ENCODE data around the gene WDR82. TPM values are rescaled to one million over a fixed set of nuclear protein-coding genes. Genes with fewer than 3 reads are reported as not detected.

Gene WDR82
- total and polyA plus RNA-seq, 10 of the 15 experiments (the other 5 are each of a cell fraction or from before 2014, with no cell fraction given), result 10.1 to 82.4 (median 48.7) TPM

DNA sequence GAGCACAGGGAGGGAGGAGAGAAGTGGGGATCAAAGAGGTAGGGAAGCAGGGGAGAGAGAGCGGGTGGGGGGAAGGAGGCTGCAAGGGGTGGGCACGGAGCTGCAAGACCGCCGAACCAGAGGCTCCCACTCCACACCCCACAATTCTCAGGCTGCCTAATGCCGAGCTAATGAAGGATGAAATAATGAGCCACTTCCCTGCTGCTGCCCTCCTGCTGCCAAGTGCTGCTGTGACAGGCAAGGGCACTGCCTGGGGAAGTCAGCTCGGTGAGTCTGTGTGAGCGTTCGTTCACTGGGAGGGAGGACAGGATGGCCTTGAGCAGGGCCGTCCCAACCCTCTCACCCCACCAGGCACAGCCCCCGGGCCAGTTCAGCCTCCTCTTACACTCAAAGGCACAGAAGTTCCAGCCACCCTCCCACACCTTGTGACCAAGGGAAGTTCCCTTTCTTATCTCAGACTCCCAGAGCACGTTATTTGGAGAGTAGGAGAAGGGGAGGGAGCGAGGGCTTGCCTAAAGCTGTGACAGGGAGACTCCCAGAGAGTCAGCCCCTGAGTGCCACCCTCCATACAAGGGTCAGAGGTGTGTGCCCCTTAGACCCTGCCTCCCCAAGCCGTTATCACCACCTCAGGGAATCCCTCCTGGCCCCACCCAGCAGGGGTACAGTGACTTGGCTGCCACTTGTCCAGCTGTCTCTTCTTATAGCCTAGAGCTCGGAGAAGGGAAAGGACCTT lies 21.6 kb upstream of the WDR82 start (continued):
- TF ChIP-seq, protein P1, sequence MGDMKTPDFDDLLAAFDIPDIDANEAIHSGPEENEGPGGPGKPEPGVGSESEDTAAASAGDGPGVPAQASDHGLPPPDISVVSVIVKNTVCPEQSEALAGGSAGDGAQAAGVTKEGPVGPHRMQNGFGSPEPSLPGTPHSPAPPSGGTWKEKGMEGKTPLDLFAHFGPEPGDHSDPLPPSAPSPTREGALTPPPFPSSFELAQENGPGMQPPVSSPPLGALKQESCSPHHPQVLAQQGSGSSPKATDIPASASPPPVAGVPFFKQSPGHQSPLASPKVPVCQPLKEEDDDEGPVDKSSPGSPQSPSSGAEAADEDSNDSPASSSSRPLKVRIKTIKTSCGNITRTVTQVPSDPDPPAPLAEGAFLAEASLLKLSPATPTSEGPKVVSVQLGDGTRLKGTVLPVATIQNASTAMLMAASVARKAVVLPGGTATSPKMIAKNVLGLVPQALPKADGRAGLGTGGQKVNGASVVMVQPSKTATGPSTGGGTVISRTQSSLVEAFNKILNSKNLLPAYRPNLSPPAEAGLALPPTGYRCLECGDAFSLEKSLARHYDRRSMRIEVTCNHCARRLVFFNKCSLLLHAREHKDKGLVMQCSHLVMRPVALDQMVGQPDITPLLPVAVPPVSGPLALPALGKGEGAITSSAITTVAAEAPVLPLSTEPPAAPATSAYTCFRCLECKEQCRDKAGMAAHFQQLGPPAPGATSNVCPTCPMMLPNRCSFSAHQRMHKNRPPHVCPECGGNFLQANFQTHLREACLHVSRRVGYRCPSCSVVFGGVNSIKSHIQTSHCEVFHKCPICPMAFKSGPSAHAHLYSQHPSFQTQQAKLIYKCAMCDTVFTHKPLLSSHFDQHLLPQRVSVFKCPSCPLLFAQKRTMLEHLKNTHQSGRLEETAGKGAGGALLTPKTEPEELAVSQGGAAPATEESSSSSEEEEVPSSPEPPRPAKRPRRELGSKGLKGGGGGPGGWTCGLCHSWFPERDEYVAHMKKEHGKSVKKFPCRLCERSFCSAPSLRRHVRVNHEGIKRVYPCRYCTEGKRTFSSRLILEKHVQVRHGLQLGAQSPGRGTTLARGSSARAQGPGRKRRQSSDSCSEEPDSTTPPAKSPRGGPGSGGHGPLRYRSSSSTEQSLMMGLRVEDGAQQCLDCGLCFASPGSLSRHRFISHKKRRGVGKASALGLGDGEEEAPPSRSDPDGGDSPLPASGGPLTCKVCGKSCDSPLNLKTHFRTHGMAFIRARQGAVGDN (IDR thresholded peaks at IDR 0.05), result peak; percentile 18; the same call in 1 of the 2 replicates
- no peak for TF ChIP-seq TAF1 (IDR thresholded peaks at IDR 0.05; ENCODE audit: borderline replicate concordance, low read depth, low read length)
- TF ChIP-seq KDM1A (IDR thresholded peaks at IDR 0.05; ENCODE audit: borderline replicate concordance), result no peak
- no peak for TF ChIP-seq ASH2L (IDR thresholded peaks at IDR 0.05; ENCODE audit: borderline replicate concordance, low read depth)
- TF ChIP-seq ESRRA (IDR thresholded peaks at IDR 0.05; ENCODE audit: low read length), result no peak
- no peak for TF ChIP-seq HDGF (IDR thresholded peaks at IDR 0.05)
- TF ChIP-seq, protein P2, sequence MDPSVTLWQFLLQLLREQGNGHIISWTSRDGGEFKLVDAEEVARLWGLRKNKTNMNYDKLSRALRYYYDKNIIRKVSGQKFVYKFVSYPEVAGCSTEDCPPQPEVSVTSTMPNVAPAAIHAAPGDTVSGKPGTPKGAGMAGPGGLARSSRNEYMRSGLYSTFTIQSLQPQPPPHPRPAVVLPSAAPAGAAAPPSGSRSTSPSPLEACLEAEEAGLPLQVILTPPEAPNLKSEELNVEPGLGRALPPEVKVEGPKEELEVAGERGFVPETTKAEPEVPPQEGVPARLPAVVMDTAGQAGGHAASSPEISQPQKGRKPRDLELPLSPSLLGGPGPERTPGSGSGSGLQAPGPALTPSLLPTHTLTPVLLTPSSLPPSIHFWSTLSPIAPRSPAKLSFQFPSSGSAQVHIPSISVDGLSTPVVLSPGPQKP (IDR thresholded peaks at IDR 0.05; ENCODE audit: low read depth, low read length), result no peak
- TF ChIP-seq ZNF24 (IDR thresholded peaks at IDR 0.05), result 0 out of 2 replicates have a peak, but pooled peaks have one; percentile 45
- TF ChIP-seq, protein P3, sequence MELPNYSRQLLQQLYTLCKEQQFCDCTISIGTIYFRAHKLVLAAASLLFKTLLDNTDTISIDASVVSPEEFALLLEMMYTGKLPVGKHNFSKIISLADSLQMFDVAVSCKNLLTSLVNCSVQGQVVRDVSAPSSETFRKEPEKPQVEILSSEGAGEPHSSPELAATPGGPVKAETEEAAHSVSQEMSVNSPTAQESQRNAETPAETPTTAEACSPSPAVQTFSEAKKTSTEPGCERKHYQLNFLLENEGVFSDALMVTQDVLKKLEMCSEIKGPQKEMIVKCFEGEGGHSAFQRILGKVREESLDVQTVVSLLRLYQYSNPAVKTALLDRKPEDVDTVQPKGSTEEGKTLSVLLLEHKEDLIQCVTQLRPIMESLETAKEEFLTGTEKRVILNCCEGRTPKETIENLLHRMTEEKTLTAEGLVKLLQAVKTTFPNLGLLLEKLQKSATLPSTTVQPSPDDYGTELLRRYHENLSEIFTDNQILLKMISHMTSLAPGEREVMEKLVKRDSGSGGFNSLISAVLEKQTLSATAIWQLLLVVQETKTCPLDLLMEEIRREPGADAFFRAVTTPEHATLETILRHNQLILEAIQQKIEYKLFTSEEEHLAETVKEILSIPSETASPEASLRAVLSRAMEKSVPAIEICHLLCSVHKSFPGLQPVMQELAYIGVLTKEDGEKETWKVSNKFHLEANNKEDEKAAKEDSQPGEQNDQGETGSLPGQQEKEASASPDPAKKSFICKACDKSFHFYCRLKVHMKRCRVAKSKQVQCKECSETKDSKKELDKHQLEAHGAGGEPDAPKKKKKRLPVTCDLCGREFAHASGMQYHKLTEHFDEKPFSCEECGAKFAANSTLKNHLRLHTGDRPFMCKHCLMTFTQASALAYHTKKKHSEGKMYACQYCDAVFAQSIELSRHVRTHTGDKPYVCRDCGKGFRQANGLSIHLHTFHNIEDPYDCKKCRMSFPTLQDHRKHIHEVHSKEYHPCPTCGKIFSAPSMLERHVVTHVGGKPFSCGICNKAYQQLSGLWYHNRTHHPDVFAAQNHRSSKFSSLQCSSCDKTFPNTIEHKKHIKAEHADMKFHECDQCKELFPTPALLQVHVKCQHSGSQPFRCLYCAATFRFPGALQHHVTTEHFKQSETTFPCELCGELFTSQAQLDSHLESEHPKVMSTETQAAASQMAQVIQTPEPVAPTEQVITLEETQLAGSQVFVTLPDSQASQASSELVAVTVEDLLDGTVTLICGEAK (IDR thresholded peaks at IDR 0.05; ENCODE audit: borderline replicate concordance), result no peak
- TF ChIP-seq SRF (IDR thresholded peaks at IDR 0.05; ENCODE audit: low read depth in 2 of 2, low read length in 2 of 2), result no peak
- peak in 1 of 2 experiments; percentile 60; a peak in 2 of 4 replicates for TF ChIP-seq BHLHE40 (IDR thresholded peaks at IDR 0.05; ENCODE audit: borderline replicate concordance in 1 of 2, low read depth in 2 of 2, low read length in 1 of 2)
- TF ChIP-seq PAX8 (IDR thresholded peaks at IDR 0.05), result no peak
- TF ChIP-seq, protein P4, sequence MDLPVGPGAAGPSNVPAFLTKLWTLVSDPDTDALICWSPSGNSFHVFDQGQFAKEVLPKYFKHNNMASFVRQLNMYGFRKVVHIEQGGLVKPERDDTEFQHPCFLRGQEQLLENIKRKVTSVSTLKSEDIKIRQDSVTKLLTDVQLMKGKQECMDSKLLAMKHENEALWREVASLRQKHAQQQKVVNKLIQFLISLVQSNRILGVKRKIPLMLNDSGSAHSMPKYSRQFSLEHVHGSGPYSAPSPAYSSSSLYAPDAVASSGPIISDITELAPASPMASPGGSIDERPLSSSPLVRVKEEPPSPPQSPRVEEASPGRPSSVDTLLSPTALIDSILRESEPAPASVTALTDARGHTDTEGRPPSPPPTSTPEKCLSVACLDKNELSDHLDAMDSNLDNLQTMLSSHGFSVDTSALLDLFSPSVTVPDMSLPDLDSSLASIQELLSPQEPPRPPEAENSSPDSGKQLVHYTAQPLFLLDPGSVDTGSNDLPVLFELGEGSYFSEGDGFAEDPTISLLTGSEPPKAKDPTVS (IDR thresholded peaks at IDR 0.05; ENCODE audit: low read depth, low read length), result no peak
- TF ChIP-seq SMC3 (IDR thresholded peaks at IDR 0.05; ENCODE audit: borderline replicate concordance, low read length), result peak; percentile 21; the same call in 1 of the 2 replicates
- TF ChIP-seq MTA3 (IDR thresholded peaks at IDR 0.05; ENCODE audit: borderline replicate concordance, low read length), result no peak
- peak; percentile 32; the same call in 1 of the 2 replicates for TF ChIP-seq EED (IDR thresholded peaks at IDR 0.05; ENCODE audit: low read depth)
- peak; percentile 16; the same call in 1 of the 2 replicates for TF ChIP-seq ZNF384 (IDR thresholded peaks at IDR 0.05; ENCODE audit: borderline replicate concordance, low read depth, low read length)
- TF ChIP-seq TBL1XR1 (IDR thresholded peaks at IDR 0.05; ENCODE audit: low read depth, low read length), result no peak
